Left lung (tissue), 10 donors: Measurements from ENCODE around the gene PRKCZ. TPM values are rescaled to one million over a fixed set of nuclear protein-coding genes. Genes with fewer than 3 reads are reported as not detected.

Experiments used
- ATAC-seq: fragments of 200-7000 bp; cut with Tn5 transposase; one replicate; pipeline ENCODE4 v1.9.1; 2020; ENCODE audit warnings: moderate library complexity
- DNase-seq, 4 donors: peaks; one replicate each; pipeline ENCODE4 v3.0.0-alpha.2; 2013 to 2020
- H3K27ac ChIP-seq, 2 donors: fragments of 200-600 bp; sonication (generic) in 1 of 2; one replicate each; pipeline versions ENCODE4 v1.5.0 to v1.8.0; 2020 to 2021
- H3K27me3 ChIP-seq, 2 donors: fragments of 200-600 bp; sonication (generic) in 1 of 2; one replicate each; pipeline versions ENCODE4 v1.5.0 to v1.8.0; 2020 to 2021
- H3K36me3 ChIP-seq, 2 donors: fragments of 200-600 bp; sonication (generic) in 1 of 2; one replicate each; pipeline versions ENCODE4 v1.5.0 to v1.8.0; 2020 to 2021
- H3K4me1 ChIP-seq, 2 donors: fragments of 200-600 bp; one replicate each; pipeline ENCODE4 v1.8.0; 2021
- H3K4me3 ChIP-seq, 2 donors: fragments of 200-600 bp; sonication (generic) in 1 of 2; one replicate each; pipeline versions ENCODE4 v1.5.0 to v1.8.0; 2020 to 2021; ENCODE audit warnings: mild to moderate bottlenecking in 1 of 2
- H3K9me3 ChIP-seq, 2 donors: fragments of 200-600 bp; sonication (generic) in 1 of 2; one replicate each; pipeline versions ENCODE4 v1.5.0 to v1.8.0; 2020 to 2021
- CTCF ChIP-seq, 2 donors: fragments of 200-600 bp; sonication (generic) in 1 of 2; IDR thresholded peaks; one replicate each; pipeline versions ENCODE4 v1.5.0 to v1.8.0; 2021; ENCODE audit warnings: antibody characterized with exemption in 2 of 2
- intact Hi-C, 2 donors: fragments of 100-400 bp; cut with DNase I; formaldehyde crosslinking; loops; one replicate each; pipeline versions ENCODE4 v1.11.2 to v1.14.2; 2022
- polyA plus RNA-seq, 6 donors: library from polyadenylated mRNA; unstranded; fragments of 120-200 nt; gene quantifications; one replicate each; pipeline ENCODE4 v1.2.1, GENCODE V29; 2013; ENCODE audit not compliant: insufficient read length in 6 of 6
- total RNA-seq, 2 donors: library from RNA; stranded (reverse); fragmentation: NEBNext Ultra II Directional; extraction: Animal tissue kit (Norgen Biotek cat#: 25700); gene quantifications; one replicate each; pipeline ENCODE4 v1.2.1, GENCODE V29; 2021
- donor health status: DM: no; HTN: yes; CAD: no.
- donor health status: DM: no; HTN: no; CAD: no.

The PRKCZ gene
- total and polyA plus RNA-seq, 8 donors, result 37.5 to 129 (median 48.0) TPM

DNA sequence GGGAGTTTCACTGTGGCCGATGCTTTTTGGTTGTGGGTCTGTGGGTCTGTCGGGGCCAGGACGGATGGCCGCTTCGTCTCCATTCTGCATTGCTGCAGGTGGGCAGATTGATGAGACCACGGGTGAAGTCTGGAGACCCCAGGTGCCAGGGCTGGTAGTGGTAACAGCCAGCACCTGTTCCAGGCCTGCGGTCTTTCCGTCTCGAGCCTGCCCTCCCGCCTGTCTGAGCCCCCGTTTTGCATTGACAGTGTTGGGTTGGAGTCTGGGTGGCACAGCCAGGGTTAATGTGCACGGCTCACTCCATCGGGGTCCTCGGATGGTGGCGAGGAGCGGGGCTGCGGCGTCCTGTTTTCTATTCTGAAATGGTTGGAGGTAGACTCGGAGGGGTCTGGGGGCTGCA is 24.2 kb downstream of the PRKCZ start:
- Histone ChIP-seq H3K9me3 (peaks cover 0 to 23% of the 10 kb centered on the region in 2 donors), H3K4me3 (no peak overlapping the region), H3K27me3 (peaks cover 0 to 37% of the 10 kb centered on the region in 2 donors), H3K4me1 (no peaks in the 10 kb centered on the region), H3K27ac (no peak overlapping the region), H3K36me3 (peaks cover 0 to 8% of the 10 kb centered on the region in 2 donors)
- TF ChIP-seq CTCF (IDR thresholded peaks at IDR 0.05), result no peak
- intact Hi-C loops, result no loop called here
- DNase-seq, result peak in 1 of 4 donors; percentile 55
- ATAC-seq, result no peak

DNA sequence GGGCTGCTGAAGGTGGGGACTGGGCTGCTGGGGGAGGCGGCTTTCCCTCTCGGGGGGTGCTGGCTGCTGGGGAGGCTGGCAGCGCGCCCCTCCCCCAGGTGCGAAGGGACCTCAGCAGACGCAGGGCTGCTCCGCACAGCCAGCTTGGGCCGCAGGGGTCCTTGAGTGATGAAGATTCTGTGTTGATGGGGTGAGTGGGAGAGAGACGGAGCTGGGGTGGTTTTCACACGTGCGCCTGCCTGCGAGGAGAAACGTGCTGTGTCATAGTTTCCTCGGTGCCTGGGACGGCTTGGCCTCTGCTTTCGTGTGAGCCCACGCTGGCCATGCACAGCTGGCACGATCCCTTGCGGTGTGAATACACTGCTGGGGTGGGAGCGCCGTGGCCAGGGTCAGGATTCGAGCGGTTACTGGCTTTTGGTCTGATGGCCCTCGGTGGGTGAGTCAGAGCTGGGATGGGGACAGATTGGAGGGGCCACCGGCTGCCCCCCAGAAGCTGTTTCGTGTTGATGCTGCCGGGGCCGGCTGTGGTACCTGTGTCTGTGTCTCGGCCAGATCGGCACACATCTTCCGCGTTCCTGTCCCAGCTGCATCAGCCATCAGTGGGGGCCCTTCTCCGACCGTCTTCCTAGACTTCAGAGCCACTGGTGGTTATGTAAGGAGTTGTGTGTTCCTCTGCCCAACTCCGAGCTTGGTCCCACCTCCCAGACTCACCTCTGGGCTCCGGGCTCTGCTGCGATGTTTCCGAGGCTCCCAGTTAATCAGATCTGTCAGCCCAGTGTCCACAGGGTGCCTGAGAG is 24.9 kb downstream of the PRKCZ start:
- Histone ChIP-seq H3K4me1 (no peaks in the 10 kb centered on the region), H3K9me3 (peaks cover 0 to 28% of the 10 kb centered on the region in 2 donors), H3K36me3 (peaks cover 0 to 8% of the 10 kb centered on the region in 2 donors), H3K27ac (no peak overlapping the region), H3K27me3 (peaks cover 0 to 37% of the 10 kb centered on the region in 2 donors), H3K4me3 (no peak overlapping the region)
- intact Hi-C loops, result no loop called here
- ATAC-seq (no peak), DNase-seq (peak in 1 of 4 donors; percentile 62)
- TF ChIP-seq CTCF (IDR thresholded peaks at IDR 0.05), result no peak

DNA sequence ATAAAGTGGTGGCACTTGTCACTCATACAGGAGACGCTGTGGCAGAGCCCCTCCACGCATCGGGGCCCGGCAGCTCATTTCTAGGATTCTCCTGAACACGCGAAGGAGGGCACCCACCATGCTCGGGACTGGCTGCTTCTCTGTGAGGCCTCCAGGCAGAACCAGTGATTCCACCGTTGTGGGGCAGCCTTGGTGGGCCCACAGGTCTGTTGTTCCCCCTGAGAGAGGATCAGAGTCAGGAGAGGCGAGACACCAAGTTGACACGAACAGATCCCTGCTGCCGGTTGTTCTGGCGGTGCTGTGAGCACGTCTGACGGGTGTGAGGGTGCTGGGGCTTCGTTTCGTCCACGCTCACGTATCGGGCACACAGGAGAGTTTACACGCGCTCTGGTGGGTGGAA is 26.6 kb downstream of the PRKCZ start:
- Histone ChIP-seq H3K36me3 (peaks cover 0 to 8% of the 10 kb centered on the region in 2 donors), H3K4me3 (no peak overlapping the region), H3K9me3 (peaks cover 0 to 28% of the 10 kb centered on the region in 2 donors), H3K4me1 (no peaks in the 10 kb centered on the region), H3K27ac (no peak overlapping the region), H3K27me3 (peaks cover 0 to 30% of the 10 kb centered on the region in 2 donors)
- TF ChIP-seq CTCF (IDR thresholded peaks at IDR 0.05), result no peak
- peak in 1 of 4 donors; percentile 50 for DNase-seq
- ATAC-seq, result no peak
- intact Hi-C loops, result no loop called here

- DNase-seq (no peak), ATAC-seq (no peak)
- intact Hi-C loops, result no loop called here
- Histone ChIP-seq H3K4me1 (no peaks in the 10 kb centered on the region), H3K36me3 (peaks cover 0 to 8% of the 10 kb centered on the region in 2 donors), H3K4me3 (no peak overlapping the region), H3K27ac (no peak overlapping the region), H3K27me3 (peaks cover 0 to 22% of the 10 kb centered on the region in 2 donors), H3K9me3 (peaks cover 0 to 28% of the 10 kb centered on the region in 2 donors)
- no peak for TF ChIP-seq CTCF (IDR thresholded peaks at IDR 0.05)
These were observed 28.0 kb downstream of the PRKCZ start for GRCh38 chr1:2078170-2078569.

- intact Hi-C loops, result no loop called here
- Histone ChIP-seq H3K36me3 (peaks cover 0 to 8% of the 10 kb centered on the region in 2 donors), H3K4me3 (no peak overlapping the region), H3K4me1 (no peaks in the 10 kb centered on the region), H3K27ac (no peak overlapping the region), H3K27me3 (peaks cover 0 to 9% of the 10 kb centered on the region in 2 donors), H3K9me3 (peaks cover 0 to 28% of the 10 kb centered on the region in 2 donors)
- ATAC-seq (no peak), DNase-seq (peak in 1 of 4 donors; percentile 61)
- no peak for TF ChIP-seq CTCF (IDR thresholded peaks at IDR 0.05)
These were observed 29.3 kb downstream of the PRKCZ start for GRCh38 chr1:2079396-2080085.
